Immature natural killer cell (primary cell): Measurements from ENCODE around the gene HOMER3. TPM values are rescaled to one million over a fixed set of nuclear protein-coding genes. Genes with fewer than 3 reads are reported as not detected.
"Not testable (repeated sequence)": the region's sequence is repeated elsewhere in the genome, so short reads cannot be mapped to it uniquely, and the experiment has no call there.

Source experiments
- DNase-seq, 3 donors: peaks; one replicate each; pipeline ENCODE4 v3.0.0; 2022; ENCODE audit warnings: mixed read lengths in 1 of 3
- H3K27ac Mint-ChIP-seq, 6 donors: one replicate each; pipeline ENCODE4 v1.8.0; 2020; ENCODE audit warnings: mixed read lengths in 6 of 6, mild to moderate bottlenecking in 5 of 6, inconsistent platforms in 4 of 6, moderate library complexity in 3 of 6
- H3K27me3 Mint-ChIP-seq, 3 donors: one replicate each; pipeline ENCODE4 v1.8.0; 2020 to 2021; ENCODE audit warnings: low read depth in 3 of 3, mild to moderate bottlenecking in 3 of 3, mixed read lengths in 3 of 3, moderate library complexity in 3 of 3, inconsistent platforms in 1 of 3
- H3K36me3 Mint-ChIP-seq, 3 donors: one replicate each; pipeline ENCODE4 v1.8.0; 2020; ENCODE audit warnings: mixed read lengths in 3 of 3, inconsistent platforms in 2 of 3, mild to moderate bottlenecking in 2 of 3
- H3K4me1 Mint-ChIP-seq, 2 donors: one replicate each; pipeline ENCODE4 v1.8.0; 2020; ENCODE audit warnings: inconsistent platforms in 2 of 2, mild to moderate bottlenecking in 2 of 2, mixed read lengths in 2 of 2, moderate library complexity in 1 of 2
- H3K4me3 Mint-ChIP-seq, 5 donors: one replicate each; pipeline ENCODE4 v1.8.0; 2020; ENCODE audit warnings: mild to moderate bottlenecking in 5 of 5, mixed read lengths in 5 of 5, inconsistent platforms in 3 of 5, moderate library complexity in 3 of 5
- H3K9me3 Mint-ChIP-seq, 6 donors: one replicate each; pipeline ENCODE4 v1.8.0; 2020; ENCODE audit warnings: mild to moderate bottlenecking in 6 of 6, mixed read lengths in 6 of 6, inconsistent platforms in 4 of 6, moderate library complexity in 3 of 6
- polyA plus RNA-seq, 3 donors: library from polyadenylated mRNA; unstranded; fragments of 300-500 nt; fragmentation: Illumina TruSeq; gene quantifications; one replicate each; pipeline ENCODE4 v1.2.3, GENCODE V29; 2021

HOMER3 gene
- polyA plus RNA-seq, 3 donors from 2014 or later, result 0.47 TPM; not detected in 2

DNA sequence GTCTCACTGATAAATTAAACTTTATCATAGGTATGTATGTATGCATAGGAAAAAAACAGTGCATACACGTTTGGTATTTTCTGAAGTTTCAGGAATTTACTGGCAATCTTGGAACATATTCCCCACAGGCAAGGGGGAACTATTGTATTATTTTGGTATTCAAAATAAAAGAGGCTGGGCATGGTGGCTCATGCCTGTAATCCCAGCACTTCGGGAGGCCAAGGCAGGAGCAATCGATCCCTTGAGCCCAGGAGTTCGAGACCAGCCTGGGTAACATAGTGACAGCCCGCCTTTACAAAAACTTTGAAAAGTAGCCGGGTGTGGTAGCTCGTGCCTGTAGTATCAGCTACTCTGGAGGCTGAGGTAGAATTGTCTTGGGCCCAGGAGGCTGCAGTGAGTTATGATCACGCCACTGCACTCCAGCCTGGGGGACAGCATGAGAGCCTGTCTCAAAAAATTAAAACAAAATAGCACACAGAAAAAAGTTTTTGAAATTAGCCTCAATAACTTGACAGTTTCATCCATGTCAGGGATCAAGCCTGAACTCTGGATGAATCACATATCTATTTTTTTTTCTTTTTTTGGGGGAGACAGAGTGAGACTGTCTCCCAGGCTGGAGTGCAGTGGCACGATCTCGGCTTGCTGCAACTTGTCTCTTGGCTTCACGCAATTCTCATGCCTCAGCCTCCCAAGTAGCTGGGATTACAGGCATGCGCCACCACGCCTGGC is 29.1 kb upstream of the HOMER3 start:
- peaks cover 0 to 3% (median 0%) of the 10 kb centered on the region in 3 donors for H3K36me3 Mint-ChIP-seq
- no peaks in the 10 kb centered on the region for H3K9me3 Mint-ChIP-seq
- no peak for DNase-seq
- H3K27ac Mint-ChIP-seq, result no peak overlapping the region
- no peak overlapping the region for H3K4me3 Mint-ChIP-seq
- H3K4me1 Mint-ChIP-seq, result peaks cover 0 to 3% of the 10 kb centered on the region in 2 donors
- peaks cover 2 to 9% (median 4%) of the 10 kb centered on the region in 3 donors for H3K27me3 Mint-ChIP-seq

DNA sequence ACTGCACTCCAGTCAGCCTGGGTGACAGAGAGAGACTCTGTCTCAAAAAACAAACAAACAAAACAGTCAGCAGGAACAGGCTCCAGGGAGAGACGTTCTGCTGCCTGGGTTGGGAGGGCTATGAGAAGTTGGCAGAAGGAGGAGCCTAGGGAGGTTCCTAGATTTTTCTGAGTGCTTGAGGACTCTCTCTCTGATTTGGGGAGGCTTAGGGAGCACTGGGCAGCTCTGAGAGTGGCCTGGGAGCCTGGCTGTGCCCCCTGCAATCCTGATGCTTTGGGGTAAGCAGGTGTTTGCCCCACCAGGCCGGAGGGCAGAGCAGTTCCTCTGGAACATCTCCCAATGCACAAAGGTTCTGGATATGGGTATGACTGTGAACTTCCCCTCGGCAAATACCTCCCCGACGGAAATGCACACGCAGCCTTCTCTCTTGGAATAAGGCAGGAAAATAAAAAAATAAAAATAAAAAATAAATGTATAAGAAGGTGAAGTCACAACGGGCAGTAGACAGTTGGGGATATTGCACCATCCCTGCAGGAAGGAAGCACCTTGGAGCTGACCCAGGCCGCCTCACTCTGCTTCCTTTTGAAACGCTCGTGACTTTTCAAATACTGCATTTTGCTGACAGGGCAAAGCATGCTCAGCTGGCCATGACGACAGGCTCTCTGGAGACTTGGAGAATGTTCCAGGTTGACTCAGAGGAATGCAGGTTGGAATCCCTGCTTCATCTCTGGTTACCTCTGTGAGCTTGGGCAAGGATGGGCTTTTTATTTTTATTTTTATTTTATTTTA is 26.5 kb upstream of the HOMER3 start:
- Mint-ChIP-seq H3K4me3 (no peak overlapping the region), H3K9me3 (no peaks in the 10 kb centered on the region), H3K27ac (no peak overlapping the region), H3K36me3 (peaks cover 0 to 3% (median 0%) of the 10 kb centered on the region in 3 donors), H3K27me3 (peaks cover 0 to 4% (median 4%) of the 10 kb centered on the region in 3 donors), H3K4me1 (no peaks in the 10 kb centered on the region)
- DNase-seq, result no peak

DNA sequence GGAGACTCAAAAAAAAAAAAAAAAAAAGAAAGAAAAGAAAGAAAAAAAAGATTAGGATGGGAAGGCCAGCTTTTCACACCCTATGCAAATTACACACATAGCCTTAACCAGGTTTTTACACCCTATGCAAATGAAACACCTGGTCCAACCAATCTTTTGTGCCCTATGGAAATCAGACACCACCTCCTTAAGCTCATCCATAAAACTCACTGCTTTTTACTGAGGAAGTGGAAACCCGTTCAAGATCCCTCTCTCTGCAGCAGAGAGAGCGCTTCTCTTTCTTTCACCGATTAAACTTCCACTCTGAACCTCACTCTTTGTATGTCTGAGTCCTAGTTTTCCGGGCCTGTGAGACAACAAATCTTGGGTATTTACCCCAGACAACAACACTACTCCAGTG is 25.3 kb upstream of the HOMER3 start:
- peaks cover 2 to 11% of the 10 kb centered on the region in 2 donors for H3K4me1 Mint-ChIP-seq
- peaks cover 0 to 3% (median 0%) of the 10 kb centered on the region in 3 donors for H3K36me3 Mint-ChIP-seq
- peaks cover 1 to 6% (median 4%) of the 10 kb centered on the region in 3 donors for H3K27me3 Mint-ChIP-seq
- H3K4me3 Mint-ChIP-seq, result no peak overlapping the region
- no peak overlapping the region for H3K27ac Mint-ChIP-seq
- H3K9me3 Mint-ChIP-seq, result no peaks in the 10 kb centered on the region
- DNase-seq, result no peak

DNA sequence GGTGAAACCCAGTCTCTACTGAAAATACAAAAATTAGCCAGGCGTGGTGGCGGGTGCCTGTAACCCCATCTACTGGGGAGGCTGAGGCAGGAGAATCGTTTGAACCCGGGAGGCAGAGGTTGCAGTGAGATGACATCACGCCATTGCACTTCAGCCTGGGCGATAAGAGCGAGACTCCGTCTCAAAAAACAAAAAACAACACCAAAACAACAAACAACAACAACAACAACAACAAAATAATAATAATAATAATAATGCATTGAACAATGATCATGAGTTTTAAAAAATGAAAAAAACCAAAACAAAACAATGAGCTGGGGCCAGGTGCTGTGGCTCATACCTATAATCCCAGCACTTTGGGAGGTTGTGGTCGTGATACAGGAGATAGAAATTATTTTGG is 23.1 kb upstream of the HOMER3 start:
- no peak overlapping the region for H3K4me3 Mint-ChIP-seq
- peaks cover 2 to 11% of the 10 kb centered on the region in 2 donors for H3K4me1 Mint-ChIP-seq
- DNase-seq, result no peak

DNA sequence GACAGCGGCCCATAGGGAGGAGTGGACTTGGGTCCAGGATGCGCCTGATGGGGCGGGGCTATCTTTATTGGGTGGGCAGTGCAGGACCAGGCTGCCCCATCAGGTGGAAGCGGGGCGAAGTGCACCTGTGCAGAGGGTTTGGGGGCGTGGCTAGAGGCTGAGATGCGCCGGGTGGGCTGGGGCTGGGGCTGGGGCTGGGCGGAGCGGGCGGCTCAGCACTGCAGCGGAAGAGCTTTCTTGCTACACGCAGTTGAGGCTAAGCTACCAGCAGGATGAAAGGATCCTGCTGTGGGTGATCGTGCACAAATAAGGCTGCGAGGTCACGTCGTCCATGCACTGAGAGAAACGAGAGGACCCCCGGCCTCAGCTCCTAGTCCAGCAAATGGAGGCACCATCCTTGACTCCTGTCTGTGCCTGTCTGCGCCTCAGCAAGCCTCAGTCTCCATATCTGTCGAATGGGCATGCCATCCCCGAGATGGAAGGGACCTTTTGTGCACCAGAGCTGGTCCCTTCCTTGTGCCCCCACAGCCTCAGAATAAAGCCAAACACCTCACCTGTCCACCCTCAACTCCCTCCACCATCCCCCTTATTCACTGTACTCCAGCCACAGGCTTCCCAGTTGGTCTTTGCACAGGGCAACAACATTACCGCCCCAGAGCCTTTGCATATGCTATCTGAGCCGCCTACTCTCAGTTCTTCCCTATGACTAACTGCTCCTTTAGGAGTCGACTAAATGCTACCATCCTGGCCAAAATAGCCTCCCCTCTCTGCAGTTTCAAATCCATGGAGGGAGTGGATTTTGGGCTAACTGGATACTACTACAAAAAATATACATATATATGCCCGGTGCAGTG is 21.0 kb upstream of the HOMER3 start:
- Mint-ChIP-seq H3K4me3 (no peak overlapping the region), H3K9me3 (no peaks in the 10 kb centered on the region), H3K27me3 (peaks cover 4 to 7% (median 6%) of the 10 kb centered on the region in 3 donors), H3K36me3 (no peaks in the 10 kb centered on the region), H3K4me1 (peaks cover 2 to 11% of the 10 kb centered on the region in 2 donors), H3K27ac (no peak overlapping the region)
- no peak for DNase-seq

More for the DNA sequence above, 23.1 kb upstream of the HOMER3 start:
- peaks cover 4 to 6% (median 4%) of the 10 kb centered on the region in 3 donors for H3K27me3 Mint-ChIP-seq
- H3K27ac Mint-ChIP-seq, result no peak overlapping the region
- H3K36me3 Mint-ChIP-seq, result peaks cover 0 to 3% (median 0%) of the 10 kb centered on the region in 3 donors
- no peaks in the 10 kb centered on the region for H3K9me3 Mint-ChIP-seq

DNA sequence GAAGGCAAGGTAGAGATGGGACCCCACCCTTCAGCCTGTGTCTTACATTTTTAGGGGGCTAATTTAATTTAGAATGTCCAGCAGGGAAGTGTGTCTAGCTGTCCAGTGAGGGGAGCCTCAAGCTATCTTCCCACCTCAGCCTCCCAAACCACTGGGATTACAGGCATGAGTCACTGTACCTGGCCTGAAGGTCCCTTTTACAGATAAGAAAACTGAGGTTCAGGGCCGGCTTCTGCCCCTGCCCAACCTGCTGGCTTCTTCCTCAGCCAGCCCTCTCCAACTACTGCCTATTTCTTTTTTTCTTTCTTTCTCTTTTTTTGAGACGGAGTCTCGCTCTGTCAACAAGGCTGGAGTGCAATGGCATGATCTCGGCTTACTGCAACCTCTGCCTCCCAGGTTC is 19.4 kb upstream of the HOMER3 start:
- DNase-seq, result no peak
- no peaks in the 10 kb centered on the region for H3K9me3 Mint-ChIP-seq
- no peaks in the 10 kb centered on the region for H3K36me3 Mint-ChIP-seq

DNA sequence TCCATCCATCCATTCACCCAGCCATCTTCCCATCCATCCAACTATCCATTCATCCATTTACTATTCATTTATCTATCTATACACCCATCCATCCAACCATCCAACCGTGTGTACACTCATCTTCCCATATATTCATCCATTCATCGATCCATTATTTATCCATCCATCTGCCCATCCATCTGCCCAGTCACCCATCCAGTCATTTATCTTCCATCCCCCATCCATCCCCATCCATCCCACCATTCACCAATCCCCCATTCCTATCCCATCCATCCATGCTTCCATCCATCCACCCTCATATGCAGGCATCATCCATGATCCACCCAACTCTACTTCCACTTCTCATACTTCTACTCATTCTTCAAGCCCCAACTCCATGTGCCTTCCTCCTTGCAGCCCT is 14.0 kb upstream of the HOMER3 start:
- Mint-ChIP-seq H3K4me1 (no peaks in the 10 kb centered on the region), H3K27me3 (peaks cover 2 to 6% (median 3%) of the 10 kb centered on the region in 3 donors), H3K36me3 (no peaks in the 10 kb centered on the region), H3K27ac (no peak overlapping the region), H3K9me3 (no peaks in the 10 kb centered on the region), H3K4me3 (no peak overlapping the region)
- no peak for DNase-seq

More for the DNA sequence above, 19.4 kb upstream of the HOMER3 start:
- Mint-ChIP-seq H3K27me3 (peaks cover 3 to 7% (median 3%) of the 10 kb centered on the region in 3 donors), H3K27ac (no peak overlapping the region), H3K4me1 (peaks cover 2 to 11% of the 10 kb centered on the region in 2 donors), H3K4me3 (no peak overlapping the region)

DNA sequence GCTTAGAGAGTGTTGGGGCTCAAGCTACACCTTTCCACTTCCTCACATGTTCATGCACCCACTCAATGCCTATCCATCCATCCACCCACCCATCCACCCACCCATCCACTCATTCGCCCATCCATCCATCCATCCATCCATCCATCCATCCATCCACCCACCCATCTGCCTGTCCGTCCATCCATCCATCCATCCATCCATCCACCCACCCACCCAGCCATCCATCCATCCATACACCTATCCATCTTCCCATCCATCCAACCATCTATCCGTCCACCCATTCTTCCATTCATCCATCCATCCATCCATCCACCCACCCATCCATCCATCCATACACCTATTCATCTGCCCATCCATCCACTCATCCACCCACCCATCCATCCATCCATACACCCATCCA is 13.1 kb upstream of the HOMER3 start:
- Mint-ChIP-seq H3K27ac (no peak overlapping the region), H3K36me3 (no peaks in the 10 kb centered on the region), H3K4me1 (peaks cover 2 to 6% of the 10 kb centered on the region in 2 donors), H3K27me3 (peaks cover 3 to 11% (median 4%) of the 10 kb centered on the region in 3 donors), H3K9me3 (no peaks in the 10 kb centered on the region), H3K4me3 (no peak overlapping the region)
- DNase-seq, result no peak

DNA sequence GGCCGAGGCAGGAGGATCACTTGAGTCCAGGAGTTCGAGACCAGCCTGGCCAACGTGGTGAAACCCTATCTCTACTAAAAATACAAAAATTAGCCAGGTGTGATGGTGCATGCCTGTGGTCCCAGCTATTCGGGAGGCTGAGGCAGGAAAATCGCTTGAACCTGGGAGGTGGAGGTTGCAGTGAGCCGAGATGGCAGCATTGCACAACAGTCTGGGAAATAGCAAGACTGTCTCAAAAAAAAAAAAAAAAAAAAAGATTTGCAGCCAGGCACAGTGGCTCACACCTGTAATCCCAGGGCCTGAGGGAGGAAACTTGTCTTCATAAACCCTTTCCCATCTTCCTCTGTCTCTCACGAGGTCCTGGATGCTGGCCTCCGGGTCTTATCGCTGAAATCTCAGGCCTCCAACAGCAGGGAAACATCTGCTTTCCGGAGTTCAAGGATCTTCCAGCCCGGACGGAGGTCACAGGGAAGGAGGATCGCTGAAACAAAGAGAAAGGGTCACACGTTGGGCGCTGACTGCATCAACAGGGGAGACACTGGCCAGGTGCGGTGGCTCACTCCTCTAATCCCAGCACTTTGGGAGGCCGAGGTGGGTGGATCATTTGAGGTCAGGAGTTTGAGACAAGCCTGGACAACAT is 11.5 kb upstream of the HOMER3 start:
- Mint-ChIP-seq H3K4me1 (peaks cover 6 to 11% of the 10 kb centered on the region in 2 donors), H3K27me3 (peaks cover 1 to 10% (median 6%) of the 10 kb centered on the region in 3 donors)
- not testable (repeated sequence) for H3K9me3 Mint-ChIP-seq, H3K4me3 Mint-ChIP-seq, DNase-seq, H3K27ac Mint-ChIP-seq, H3K36me3 Mint-ChIP-seq

DNA sequence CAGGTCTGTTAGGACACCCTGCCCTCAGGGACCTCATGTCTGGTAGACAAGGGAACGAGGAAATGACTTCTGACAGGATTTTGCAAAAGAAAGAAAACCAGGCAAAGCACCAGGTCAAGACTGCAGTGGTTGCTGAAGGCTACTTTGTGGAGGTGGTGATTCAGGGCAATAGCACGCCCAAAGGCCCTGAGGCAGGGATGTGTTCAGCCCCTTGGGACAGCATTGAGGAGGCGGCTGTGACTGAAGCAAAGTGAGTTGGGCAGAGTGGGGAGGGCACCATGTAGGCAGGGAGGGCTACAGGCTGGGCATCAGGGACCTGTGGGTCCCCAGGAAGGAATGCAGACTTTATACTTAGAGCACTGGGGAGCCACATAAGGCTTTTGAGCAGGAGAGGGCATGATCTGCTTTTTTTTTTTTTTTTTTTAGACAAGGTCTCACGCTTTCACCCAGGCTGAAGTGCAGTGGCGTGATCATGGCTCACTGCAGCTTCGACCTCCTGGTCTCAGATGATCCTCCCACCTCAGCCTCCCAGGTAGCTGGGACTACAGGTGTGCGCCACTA is 10.8 kb upstream of the HOMER3 start:
- no peaks in the 10 kb centered on the region for H3K9me3 Mint-ChIP-seq
- peaks cover 6 to 12% of the 10 kb centered on the region in 2 donors for H3K4me1 Mint-ChIP-seq
- H3K27me3 Mint-ChIP-seq, result peaks cover 1 to 10% (median 6%) of the 10 kb centered on the region in 3 donors
- no peak overlapping the region for H3K27ac Mint-ChIP-seq
- DNase-seq, result no peak
- H3K4me3 Mint-ChIP-seq, result no peak overlapping the region
- H3K36me3 Mint-ChIP-seq, result no peaks in the 10 kb centered on the region

DNA sequence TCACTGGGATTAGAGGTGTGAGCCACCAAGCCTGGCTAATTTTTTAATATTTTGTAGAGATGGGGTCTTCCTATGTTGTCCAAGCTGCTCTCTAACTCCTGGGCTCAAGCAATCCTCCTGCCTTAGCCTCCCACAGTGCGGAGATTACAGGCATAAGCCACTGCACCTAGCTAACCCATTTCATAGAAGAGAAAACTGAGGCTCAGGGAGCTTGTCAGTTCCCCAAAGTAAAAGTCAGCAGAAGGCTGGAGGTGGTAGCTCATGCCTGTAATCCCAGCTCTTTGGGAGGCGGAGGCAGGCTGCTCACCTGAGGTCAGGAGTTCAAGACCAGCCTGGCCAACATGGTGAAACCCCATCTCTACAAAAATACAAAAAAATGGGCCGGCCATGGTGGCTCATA is 8.8 kb upstream of the HOMER3 start:
- H3K4me3 Mint-ChIP-seq, result peak overlapping the region in 1 of 5 donors; percentile 20
- DNase-seq, result no peak
- H3K27me3 Mint-ChIP-seq, result peaks cover 5 to 14% (median 11%) of the 10 kb centered on the region in 3 donors
- H3K4me1 Mint-ChIP-seq, result peaks cover 6 to 12% of the 10 kb centered on the region in 2 donors
- H3K27ac Mint-ChIP-seq, result peak overlapping the region in 1 of 6 donors; percentile 46
- no peaks in the 10 kb centered on the region for H3K36me3 Mint-ChIP-seq
- no peaks in the 10 kb centered on the region for H3K9me3 Mint-ChIP-seq

DNA sequence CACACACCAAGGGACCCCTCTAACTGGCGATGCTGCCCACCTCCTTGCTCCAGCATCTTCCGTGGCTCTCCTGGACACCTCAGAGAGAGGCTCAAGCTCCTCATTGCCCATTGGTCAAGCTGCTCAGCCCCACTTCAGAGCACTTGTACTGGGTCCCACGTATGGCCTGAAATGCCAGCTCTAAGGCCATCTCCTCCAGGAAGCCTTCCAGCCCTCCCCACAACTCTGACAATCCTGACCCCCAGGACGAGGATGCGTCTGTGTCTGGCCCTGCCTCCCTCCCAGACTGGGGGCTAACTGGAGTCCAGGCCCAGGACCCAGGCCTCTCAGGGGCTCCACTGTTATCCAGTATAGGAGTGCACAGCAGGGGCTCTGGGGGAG is 7.9 kb upstream of the HOMER3 start:
- H3K4me3 Mint-ChIP-seq, result peak overlapping the region in 2 of 5 donors; percentile 30 to 48

More for the DNA sequence above, 7.9 kb upstream of the HOMER3 start:
- Mint-ChIP-seq H3K36me3 (no peaks in the 10 kb centered on the region), H3K4me1 (peaks cover 6 to 12% of the 10 kb centered on the region in 2 donors), H3K9me3 (no peaks in the 10 kb centered on the region), H3K27ac (no peak overlapping the region), H3K27me3 (peaks cover 5 to 12% (median 11%) of the 10 kb centered on the region in 3 donors)
- DNase-seq, result no peak
